ENCODE data around the gene SYCE3.

SYCE3 gene

DNA sequence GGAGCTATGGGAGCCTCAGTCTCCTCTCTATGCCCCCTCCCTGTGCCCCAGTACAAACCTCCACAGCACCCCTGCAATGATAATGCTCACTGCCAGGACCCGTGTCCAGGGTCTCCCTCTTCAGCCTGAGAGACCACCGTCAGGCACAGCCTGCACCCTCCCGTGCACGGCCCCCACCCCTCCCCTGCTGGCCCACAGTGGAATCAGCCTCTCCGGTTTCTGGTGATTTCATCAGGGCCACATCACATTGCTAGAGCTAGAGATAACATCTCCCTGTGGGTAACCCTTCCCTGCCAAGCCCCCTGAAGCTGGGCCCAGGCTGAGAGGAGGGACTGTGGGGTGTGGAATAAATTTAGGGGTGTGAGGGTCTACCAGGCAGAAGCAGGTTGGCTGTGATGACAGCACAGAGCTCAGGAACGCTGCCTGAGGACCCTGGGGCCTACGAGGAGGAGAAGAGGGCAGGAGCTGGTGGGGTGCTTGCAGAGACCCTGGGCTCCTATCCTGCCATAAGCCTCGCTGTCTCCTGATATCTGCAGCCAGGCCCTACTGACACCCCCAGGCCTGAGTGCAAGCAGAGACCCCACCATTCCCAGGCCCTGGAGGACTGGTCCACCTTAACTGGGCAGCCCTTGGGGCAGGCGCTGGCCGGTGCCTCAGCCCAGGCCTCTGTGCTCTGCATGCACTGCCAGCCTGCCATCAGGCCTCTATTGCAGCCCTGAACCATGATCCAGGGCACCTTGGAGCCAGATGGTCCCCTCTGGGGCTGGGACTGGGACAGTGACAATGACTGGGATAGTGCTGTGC, 17.0 kb downstream of the SYCE3 start, which contains the start of gene KLHDC7B (continued):
- no peak for TF ChIP-seq ZNF704 (tag by site-specific recombination; IDR thresholded peaks at IDR 0.05)
- peak; percentile 35; the same call in 1 of the 2 replicates for TF ChIP-seq ZBTB48 (tag by site-specific recombination; IDR thresholded peaks at IDR 0.05)
- TF ChIP-seq, protein P1, sequence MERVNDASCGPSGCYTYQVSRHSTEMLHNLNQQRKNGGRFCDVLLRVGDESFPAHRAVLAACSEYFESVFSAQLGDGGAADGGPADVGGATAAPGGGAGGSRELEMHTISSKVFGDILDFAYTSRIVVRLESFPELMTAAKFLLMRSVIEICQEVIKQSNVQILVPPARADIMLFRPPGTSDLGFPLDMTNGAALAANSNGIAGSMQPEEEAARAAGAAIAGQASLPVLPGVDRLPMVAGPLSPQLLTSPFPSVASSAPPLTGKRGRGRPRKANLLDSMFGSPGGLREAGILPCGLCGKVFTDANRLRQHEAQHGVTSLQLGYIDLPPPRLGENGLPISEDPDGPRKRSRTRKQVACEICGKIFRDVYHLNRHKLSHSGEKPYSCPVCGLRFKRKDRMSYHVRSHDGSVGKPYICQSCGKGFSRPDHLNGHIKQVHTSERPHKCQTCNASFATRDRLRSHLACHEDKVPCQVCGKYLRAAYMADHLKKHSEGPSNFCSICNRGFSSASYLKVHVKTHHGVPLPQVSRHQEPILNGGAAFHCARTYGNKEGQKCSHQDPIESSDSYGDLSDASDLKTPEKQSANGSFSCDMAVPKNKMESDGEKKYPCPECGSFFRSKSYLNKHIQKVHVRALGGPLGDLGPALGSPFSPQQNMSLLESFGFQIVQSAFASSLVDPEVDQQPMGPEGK (tag by site-specific recombination; IDR thresholded peaks at IDR 0.05): peak; percentile 94
- no peak for TF ChIP-seq HOXC10 (CRISPR knock-in tag; IDR thresholded peaks at IDR 0.05)
- no peak for TF ChIP-seq REPIN1 (tag by site-specific recombination; IDR thresholded peaks at IDR 0.05; ENCODE audit: low read depth)
- TF ChIP-seq ZNF133 (tag by site-specific recombination; IDR thresholded peaks at IDR 0.05): no peak
- TF ChIP-seq KLF1 (tag by site-specific recombination; IDR thresholded peaks at IDR 0.05): peak; percentile 30; the same call in 1 of the 2 replicates
- TF ChIP-seq CTCF (tag by site-specific recombination; IDR thresholded peaks at IDR 0.05): peak; percentile 40; the same call in 1 of the 2 replicates
- TF ChIP-seq EGR2 (tag by site-specific recombination; IDR thresholded peaks at IDR 0.05; ENCODE audit: low read depth): no peak
- TF ChIP-seq GLIS1 (tag by site-specific recombination; IDR thresholded peaks at IDR 0.05): peak; percentile 56; the same call in 1 of the 2 replicates
- no peak for TF ChIP-seq ZNF394 (tag by site-specific recombination; IDR thresholded peaks at IDR 0.05; ENCODE audit: borderline replicate concordance)
- TF ChIP-seq ZNF404 (tag by site-specific recombination; IDR thresholded peaks at IDR 0.05): no peak
- TF ChIP-seq ZNF529 (tag by site-specific recombination; IDR thresholded peaks at IDR 0.05; ENCODE audit: insufficient replicate concordance): no peak
- peak; percentile 33; the same call in 1 of the 2 replicates for TF ChIP-seq ZBTB17 (tag by site-specific recombination; IDR thresholded peaks at IDR 0.05)
- no peak for TF ChIP-seq SP7 (tag by site-specific recombination; IDR thresholded peaks at IDR 0.05)
- TF ChIP-seq ZNF585B (tag by site-specific recombination; IDR thresholded peaks at IDR 0.05): no peak
- TF ChIP-seq ZNF621 (tag by site-specific recombination; IDR thresholded peaks at IDR 0.05): no peak
- no peak for TF ChIP-seq TRIM28 (IDR thresholded peaks at IDR 0.05; ENCODE audit: borderline replicate concordance, low read length)
- TF ChIP-seq ZNF416 (tag by site-specific recombination; IDR thresholded peaks at IDR 0.05): no peak
- no peak for TF ChIP-seq HOXD13 (CRISPR knock-in tag; IDR thresholded peaks at IDR 0.05; ENCODE audit: borderline replicate concordance)
- no peak for TF ChIP-seq ZNF311 (tag by site-specific recombination; IDR thresholded peaks at IDR 0.05; ENCODE audit: borderline replicate concordance)
- peak; percentile 43; the same call in 1 of the 2 replicates for TF ChIP-seq ZEB2 (tag by site-specific recombination; IDR thresholded peaks at IDR 0.05)
- no peak for TF ChIP-seq SCRT1 (tag by site-specific recombination; IDR thresholded peaks at IDR 0.05; ENCODE audit: borderline replicate concordance)
- no peak for TF ChIP-seq ZNF639 (tag by site-specific recombination; IDR thresholded peaks at IDR 0.05)
